Activated T-helper 1 cell treated with anti-CD3 and anti-CD28 coated beads, Interleukin-12 subunit alpha, Interleukin-12 subunit beta, Interleukin-2, Interleukin-4 antibody, amounts not matched to agents 30 ng/mL and 10 ng/mL and 1 ng/mL, durations not matched to agents 14 hours and 24 hours and 36 hours (primary cell): Measurements from ENCODE around the gene GYS2. TPM values are rescaled to one million over a fixed set of nuclear protein-coding genes. Genes with fewer than 3 reads are reported as not detected.

Experiments used
- DNase-seq: peaks from one replicate; pipeline ENCODE4 v3.0.0; 2021; ENCODE audit warnings: low spot score
- H3K27ac Mint-ChIP-seq: one replicate; pipeline ENCODE4 v1.8.0; 2021; ENCODE audit warnings: mild to moderate bottlenecking, mixed read lengths
- H3K27me3 Mint-ChIP-seq: one replicate; pipeline ENCODE4 v1.8.0; 2022; ENCODE audit warnings: mild to moderate bottlenecking, moderate library complexity, mixed read lengths; ENCODE audit not compliant: insufficient read depth
- H3K36me3 Mint-ChIP-seq: one replicate; pipeline ENCODE4 v1.8.0; 2021; ENCODE audit warnings: low read depth, mixed read lengths
- H3K4me1 Mint-ChIP-seq: one replicate; pipeline ENCODE4 v1.8.0; 2021; ENCODE audit warnings: low read depth, mixed read lengths
- H3K4me3 Mint-ChIP-seq: one replicate; pipeline ENCODE4 v1.8.0; 2021; ENCODE audit warnings: mild to moderate bottlenecking, moderate library complexity, mixed read lengths
- H3K9me3 Mint-ChIP-seq: one replicate; pipeline ENCODE4 v1.8.0; 2021; ENCODE audit warnings: mixed read lengths
- intact Hi-C: fragments of 100-400 bp; cut with micrococcal nuclease; formaldehyde crosslinking; loops from one replicate; pipeline ENCODE4 v1.15.1; 2024
- total RNA-seq: library from RNA; stranded (reverse); gene quantifications from 2 replicates; pipeline ENCODE4 v1.2.3, GENCODE V29; 2022

GYS2 gene
- total RNA-seq, 1 donor from 2014 or later, result 0.16 TPM

DNA sequence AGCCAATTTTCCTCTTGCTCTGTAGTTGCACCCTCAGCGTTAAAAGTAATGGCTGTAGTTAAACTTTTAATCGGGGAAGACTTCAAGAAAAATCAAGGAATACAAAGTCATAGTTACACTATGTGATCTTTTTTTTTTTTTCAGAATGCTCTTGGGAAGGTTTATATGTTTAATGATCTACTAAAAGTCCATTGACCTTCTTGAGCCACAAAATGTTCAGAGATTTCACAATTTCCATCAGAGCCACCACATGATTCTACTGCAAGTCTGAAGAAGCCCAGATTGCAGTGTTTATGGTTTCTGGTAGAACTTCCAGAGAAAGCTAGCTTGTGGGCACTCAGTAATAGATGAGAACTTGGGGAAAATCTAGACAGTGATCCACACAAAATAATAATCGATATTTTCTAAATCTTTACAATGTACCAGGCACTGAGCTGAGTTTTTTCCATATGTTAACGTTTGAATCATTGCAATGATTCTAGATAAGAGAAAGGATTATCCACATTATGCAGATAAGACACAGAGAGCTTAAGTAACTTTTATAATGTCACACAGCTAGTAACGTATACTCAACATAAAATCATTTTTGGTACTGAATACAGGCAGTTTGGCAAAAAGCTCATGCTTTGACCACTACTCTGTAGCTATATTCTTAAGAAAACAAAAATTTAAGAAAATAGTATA is 38.3 kb downstream of the GYS2 start:
- Mint-ChIP-seq H3K27ac (no peak overlapping the region), H3K4me3 (no peak overlapping the region), H3K27me3 (no peaks in the 10 kb centered on the region), H3K36me3 (no peaks in the 10 kb centered on the region), H3K4me1 (no peaks in the 10 kb centered on the region), H3K9me3 (no peaks in the 10 kb centered on the region)
- DNase-seq, result no peak
- intact Hi-C loops, result no loop called here

DNA sequence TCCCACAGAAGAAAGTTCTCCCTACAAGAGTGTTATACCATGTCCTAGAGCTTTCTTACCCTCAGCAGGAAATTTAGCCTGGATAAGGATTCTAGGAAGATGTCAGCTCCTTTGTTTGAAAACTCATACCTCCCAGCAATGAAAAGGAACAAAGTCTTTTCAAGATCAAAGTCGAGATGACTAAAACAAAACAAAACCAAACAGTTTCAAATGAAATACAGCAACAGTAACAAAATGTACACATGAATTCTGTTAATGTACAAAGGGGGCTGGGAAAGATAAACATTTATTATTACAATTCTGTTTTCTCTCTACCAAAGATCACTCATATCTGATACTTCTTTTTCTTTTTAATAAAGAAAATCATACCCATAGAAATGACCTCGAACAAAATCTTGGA is 41.8 kb downstream of the GYS2 start:
- H3K27me3 Mint-ChIP-seq, result no peaks in the 10 kb centered on the region
- H3K27ac Mint-ChIP-seq, result no peak overlapping the region
- no peak for DNase-seq
- H3K4me1 Mint-ChIP-seq, result peaks cover 14% of the 10 kb centered on the region
- H3K4me3 Mint-ChIP-seq, result no peak overlapping the region
- no peaks in the 10 kb centered on the region for H3K36me3 Mint-ChIP-seq
- H3K9me3 Mint-ChIP-seq, result no peaks in the 10 kb centered on the region
- intact Hi-C loops, result loop anchor here (5.0 kb wide), 1 partner anchor 54 kb away; no protein-coding TSS in a partner anchor

DNA sequence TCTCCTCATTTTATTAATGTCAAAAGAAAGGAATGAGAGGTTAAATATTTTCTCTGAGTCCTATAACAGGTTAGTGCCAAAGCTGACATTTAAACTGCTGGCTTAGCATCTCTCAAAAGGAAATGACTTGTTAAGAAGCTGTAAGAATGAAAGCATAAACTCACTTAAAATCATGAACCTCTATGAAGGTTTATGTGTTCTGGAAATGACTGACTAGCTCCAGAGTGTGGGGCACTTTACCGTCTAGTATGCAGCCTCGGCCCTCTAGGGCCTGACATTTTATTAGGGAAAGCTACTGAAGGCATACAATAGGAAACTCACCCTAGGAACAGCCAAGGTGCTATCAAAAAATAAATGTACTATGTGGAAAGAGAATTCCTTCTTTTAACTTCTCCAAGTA is 43.5 kb downstream of the GYS2 start:
- H3K4me3 Mint-ChIP-seq, result no peak overlapping the region
- peaks cover 14% of the 10 kb centered on the region for H3K4me1 Mint-ChIP-seq
- H3K27ac Mint-ChIP-seq, result no peak overlapping the region
- H3K36me3 Mint-ChIP-seq, result no peaks in the 10 kb centered on the region
- no peaks in the 10 kb centered on the region for H3K27me3 Mint-ChIP-seq
- H3K9me3 Mint-ChIP-seq, result no peaks in the 10 kb centered on the region
- intact Hi-C loops, result loop anchor here (5.0 kb wide), 1 partner anchor 56 kb away; no protein-coding TSS in a partner anchor
- no peak for DNase-seq

DNA sequence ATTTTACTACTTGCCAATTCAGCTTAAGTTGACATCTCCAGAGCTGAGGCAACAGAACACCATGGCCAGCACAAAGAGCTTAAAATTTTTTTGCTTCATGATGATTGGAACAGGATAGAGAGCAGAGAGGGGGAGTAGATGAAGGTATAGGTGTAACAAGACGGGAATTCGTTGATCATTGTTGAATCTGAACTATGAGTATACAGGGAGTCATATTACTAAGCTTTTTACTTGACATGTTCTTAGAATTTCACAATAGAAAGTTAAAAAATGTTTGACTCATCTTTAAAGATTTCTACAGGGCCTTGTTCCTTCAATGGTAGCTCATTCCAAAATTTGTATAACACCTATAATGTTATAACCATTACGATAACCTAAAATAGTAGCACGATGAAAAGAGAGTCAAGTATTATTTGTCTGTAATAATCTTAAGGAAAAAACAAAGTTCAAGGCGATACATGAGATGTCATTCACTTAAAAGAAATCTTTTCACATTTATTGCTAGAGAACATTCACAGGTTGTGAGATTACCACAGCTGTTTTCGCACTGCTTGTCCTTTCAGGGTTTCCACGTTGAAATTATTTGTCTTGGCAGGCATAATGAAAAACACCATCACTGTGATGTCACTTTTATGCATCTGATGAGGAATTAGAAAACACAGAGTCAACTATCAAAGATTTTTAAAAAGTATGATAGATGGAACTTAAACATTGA is 44.6 kb downstream of the GYS2 start:
- Mint-ChIP-seq H3K9me3 (no peaks in the 10 kb centered on the region), H3K27me3 (no peaks in the 10 kb centered on the region), H3K36me3 (no peaks in the 10 kb centered on the region), H3K4me3 (no peak overlapping the region), H3K27ac (peak overlapping the region; percentile 68), H3K4me1 (peaks cover 14% of the 10 kb centered on the region)
- intact Hi-C loops, result loop anchor here (5.0 kb wide), 1 partner anchor 57 kb away; no protein-coding TSS in a partner anchor
- no peak for DNase-seq

DNA sequence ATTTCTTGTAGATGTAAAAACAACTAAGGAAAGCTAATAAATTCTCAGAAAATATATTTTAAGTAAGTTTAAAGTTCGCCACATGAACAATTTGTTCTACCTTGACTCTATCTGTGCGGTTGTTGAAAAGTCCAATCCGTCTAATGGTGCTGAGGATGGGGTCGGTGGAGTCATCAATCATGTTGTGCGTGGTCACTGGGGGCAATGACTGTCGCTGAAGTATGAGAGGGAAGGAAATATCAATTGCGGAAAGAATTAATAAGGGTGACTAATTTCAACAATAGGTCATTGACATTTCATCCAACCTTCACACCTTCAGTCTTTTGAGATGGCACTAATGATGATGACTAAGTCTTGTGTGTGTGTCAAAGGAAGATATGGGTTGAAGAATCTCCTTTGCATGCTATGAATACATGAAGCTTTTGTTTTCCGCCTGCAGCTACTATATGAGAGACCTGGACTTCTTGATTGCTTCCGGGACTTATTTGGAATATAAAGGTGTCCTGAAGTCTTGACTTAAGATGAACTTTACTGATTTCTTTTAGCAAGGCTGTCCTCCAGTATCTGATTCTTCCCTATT is 46.5 kb downstream of the GYS2 start:
- Mint-ChIP-seq H3K27me3 (no peaks in the 10 kb centered on the region), H3K36me3 (no peaks in the 10 kb centered on the region), H3K4me1 (peaks cover 14% of the 10 kb centered on the region), H3K9me3 (no peaks in the 10 kb centered on the region), H3K27ac (no peak overlapping the region), H3K4me3 (no peak overlapping the region)
- intact Hi-C loops, result no loop called here
- DNase-seq, result no peak

DNA sequence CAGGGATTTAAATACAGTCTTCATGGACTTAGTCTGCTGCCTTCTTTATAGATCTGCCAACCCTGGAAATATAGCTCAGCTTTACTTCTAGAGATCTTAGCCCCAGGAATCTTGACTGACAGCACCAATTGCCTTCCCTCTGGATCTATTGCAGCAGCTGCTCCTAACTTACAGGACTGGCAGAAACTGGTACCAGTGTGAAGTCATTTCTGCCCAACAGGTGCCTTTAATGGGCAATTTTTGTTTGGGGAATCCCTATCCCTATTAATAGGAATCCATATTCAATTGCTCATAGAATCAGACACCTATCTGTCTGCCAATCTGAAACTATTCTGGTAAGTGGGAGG is 51.3 kb downstream of the GYS2 start:
- Mint-ChIP-seq H3K4me3 (no peak overlapping the region), H3K27me3 (no peaks in the 10 kb centered on the region), H3K36me3 (no peaks in the 10 kb centered on the region), H3K27ac (no peak overlapping the region), H3K4me1 (no peaks in the 10 kb centered on the region), H3K9me3 (no peaks in the 10 kb centered on the region)
- DNase-seq, result no peak
- intact Hi-C loops, result no loop called here

DNA sequence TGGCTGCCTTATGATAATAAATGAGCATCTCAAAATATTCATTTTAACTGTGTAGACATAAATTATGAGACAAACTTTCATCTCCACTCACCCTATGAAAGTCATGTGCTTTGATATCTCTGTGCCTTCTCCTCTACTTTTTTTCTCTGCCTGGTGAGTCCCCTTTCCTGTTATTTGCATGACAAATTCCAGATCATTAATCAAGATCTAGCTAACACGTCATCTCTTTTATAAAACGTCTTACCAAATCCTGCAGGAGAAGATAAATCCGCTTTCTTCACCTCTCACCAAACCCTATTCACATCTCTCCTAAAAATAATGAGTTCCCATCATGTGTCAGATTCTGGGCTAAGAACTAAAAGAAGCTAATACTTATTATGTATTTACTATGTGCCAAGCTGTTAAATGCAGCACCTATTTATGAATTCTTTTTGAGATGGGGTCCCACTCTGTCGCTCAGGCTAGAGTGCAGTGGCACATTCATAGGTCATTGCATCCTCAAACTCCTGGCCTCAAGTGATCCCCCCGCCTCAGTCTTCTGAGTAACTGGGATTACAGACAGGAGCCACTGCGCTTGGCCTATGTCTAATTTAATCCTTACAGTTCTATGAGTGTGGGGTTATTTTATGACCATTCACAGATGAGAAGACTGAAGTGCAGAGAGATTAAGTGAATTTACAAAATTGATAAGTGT is 51.9 kb downstream of the GYS2 start:
- H3K27ac Mint-ChIP-seq, result no peak overlapping the region
- intact Hi-C loops, result no loop called here
- H3K4me3 Mint-ChIP-seq, result no peak overlapping the region
- no peaks in the 10 kb centered on the region for H3K9me3 Mint-ChIP-seq
- H3K4me1 Mint-ChIP-seq, result peaks cover 3% of the 10 kb centered on the region
- H3K27me3 Mint-ChIP-seq, result no peaks in the 10 kb centered on the region
- no peaks in the 10 kb centered on the region for H3K36me3 Mint-ChIP-seq
- no peak for DNase-seq

DNA sequence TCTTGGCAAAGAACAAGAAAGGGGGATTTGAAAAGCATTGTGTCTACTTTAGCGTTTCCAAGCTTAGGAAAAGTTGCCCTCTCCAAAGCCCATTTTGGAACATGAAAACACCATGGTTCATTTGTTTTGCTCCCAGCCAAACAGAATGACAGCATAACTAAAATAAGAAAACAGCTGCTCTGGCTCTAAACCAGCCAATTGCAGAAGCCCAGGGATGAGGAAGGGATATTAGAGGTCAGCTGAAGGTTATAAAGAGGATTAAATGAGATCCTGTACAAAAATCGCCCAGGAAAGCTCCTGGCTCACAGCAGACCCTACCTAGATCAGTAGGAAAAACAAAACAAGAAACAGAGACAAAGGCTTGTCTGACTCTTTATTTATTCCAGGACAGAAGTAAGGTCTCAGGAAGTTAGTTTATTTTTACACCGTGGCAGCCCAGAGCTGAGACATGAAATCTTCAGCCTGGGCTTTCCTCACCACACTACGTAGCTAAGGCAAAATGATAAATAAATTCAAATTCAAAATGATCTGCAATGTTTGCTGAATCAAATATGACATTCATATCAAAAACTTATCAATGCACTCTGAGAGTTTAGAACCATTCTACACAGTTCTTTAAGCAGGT is 52.7 kb downstream of the GYS2 start:
- Mint-ChIP-seq H3K27ac (no peak overlapping the region), H3K36me3 (no peaks in the 10 kb centered on the region)

DNA sequence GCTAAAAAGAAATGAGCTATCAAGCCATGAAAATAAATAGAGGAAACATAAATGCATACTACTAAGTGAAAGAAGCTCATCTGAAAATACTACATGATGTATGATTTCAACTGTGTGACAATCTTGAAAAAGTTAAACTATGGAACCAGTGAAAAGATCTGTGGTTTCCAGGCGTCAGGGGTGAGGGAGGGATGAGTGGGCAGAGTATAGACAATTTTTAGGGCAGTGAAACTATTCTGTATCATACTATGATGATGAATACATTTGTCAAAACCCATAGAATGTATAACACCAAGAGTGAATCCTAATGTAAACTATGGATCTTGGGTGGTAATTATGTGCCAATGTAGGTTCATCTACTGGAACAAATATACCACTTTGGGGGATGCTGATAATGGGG is 57.2 kb downstream of the GYS2 start:
- no peak for DNase-seq
- Mint-ChIP-seq H3K4me1 (peaks cover 10% of the 10 kb centered on the region), H3K27me3 (no peaks in the 10 kb centered on the region), H3K9me3 (no peaks in the 10 kb centered on the region), H3K4me3 (no peak overlapping the region), H3K27ac (no peak overlapping the region), H3K36me3 (no peaks in the 10 kb centered on the region)
- intact Hi-C loops, result no loop called here

More for the DNA sequence above, 52.7 kb downstream of the GYS2 start:
- Mint-ChIP-seq H3K4me3 (no peak overlapping the region), H3K27me3 (no peaks in the 10 kb centered on the region), H3K9me3 (no peaks in the 10 kb centered on the region), H3K4me1 (peaks cover 10% of the 10 kb centered on the region)
- no peak for DNase-seq
- intact Hi-C loops, result no loop called here

DNA sequence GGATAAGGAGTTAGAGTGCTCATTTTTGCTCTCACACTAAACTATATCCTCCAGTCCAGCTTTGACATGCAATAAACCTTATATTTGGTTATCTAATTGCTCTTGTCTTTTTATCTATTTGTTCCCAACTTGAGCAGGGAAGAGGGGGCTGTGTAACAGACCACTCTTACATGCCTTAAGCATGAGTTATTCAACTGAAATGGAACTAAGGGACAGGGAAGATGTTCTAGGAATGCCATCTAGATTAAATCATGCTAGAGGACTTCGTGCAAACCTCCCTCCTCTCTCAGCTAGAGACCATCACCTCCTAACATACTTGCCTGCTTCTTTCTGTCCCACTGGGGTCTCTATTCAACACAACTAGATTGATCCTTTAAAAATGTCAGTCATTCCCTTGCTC is 57.9 kb downstream of the GYS2 start:
- H3K36me3 Mint-ChIP-seq, result no peaks in the 10 kb centered on the region
- H3K27ac Mint-ChIP-seq, result no peak overlapping the region
- H3K9me3 Mint-ChIP-seq, result no peaks in the 10 kb centered on the region
- peaks cover 10% of the 10 kb centered on the region for H3K4me1 Mint-ChIP-seq
- H3K27me3 Mint-ChIP-seq, result no peaks in the 10 kb centered on the region
- H3K4me3 Mint-ChIP-seq, result no peak overlapping the region
- DNase-seq, result no peak
- intact Hi-C loops, result no loop called here

DNA sequence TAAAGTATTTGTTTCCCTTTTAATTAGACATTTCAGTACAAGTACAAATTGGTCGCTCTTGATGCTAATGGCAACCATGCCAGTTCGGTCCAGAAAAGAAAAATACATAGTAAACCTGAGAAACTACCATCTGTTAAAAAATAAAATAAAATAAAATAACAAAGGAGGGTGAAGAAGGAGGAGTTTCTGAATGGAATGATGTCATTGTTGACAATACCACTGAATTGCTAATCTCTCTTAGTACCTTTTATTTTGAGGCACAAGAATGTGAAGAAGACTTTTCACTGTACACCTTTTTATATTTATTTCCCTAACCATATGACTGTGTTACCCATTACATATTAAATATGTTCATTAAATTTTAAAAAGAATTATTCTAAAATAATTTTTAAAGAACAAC is 59.1 kb downstream of the GYS2 start:
- Mint-ChIP-seq H3K36me3 (no peaks in the 10 kb centered on the region), H3K4me1 (peaks cover 10% of the 10 kb centered on the region), H3K4me3 (no peak overlapping the region), H3K27me3 (no peaks in the 10 kb centered on the region), H3K9me3 (no peaks in the 10 kb centered on the region), H3K27ac (no peak overlapping the region)
- DNase-seq, result no peak
- intact Hi-C loops, result no loop called here

DNA sequence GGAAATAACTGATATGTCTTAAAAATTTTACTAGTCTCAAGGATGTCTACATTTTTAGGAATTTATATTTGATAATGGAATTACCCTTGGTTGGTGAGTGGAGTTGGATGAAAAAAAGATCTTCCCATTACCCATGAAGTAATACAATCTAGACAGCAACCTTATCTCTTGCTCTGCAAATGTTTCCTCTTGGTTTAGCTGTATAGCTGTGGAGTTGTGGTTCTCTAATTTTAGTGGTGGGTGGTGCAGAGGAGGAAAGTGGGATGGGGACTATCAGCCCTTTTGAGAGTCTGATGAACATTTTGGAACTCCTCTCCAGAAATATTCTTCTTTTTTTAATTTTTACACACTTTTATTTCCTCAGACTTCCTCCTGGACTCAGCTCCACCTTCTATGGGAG is 61.5 kb downstream of the GYS2 start:
- H3K27ac Mint-ChIP-seq, result no peak overlapping the region
- intact Hi-C loops, result no loop called here

More for the DNA sequence above, 61.5 kb downstream of the GYS2 start:
- H3K36me3 Mint-ChIP-seq, result no peaks in the 10 kb centered on the region
- H3K9me3 Mint-ChIP-seq, result no peaks in the 10 kb centered on the region
- H3K4me1 Mint-ChIP-seq, result peaks cover 10% of the 10 kb centered on the region
- no peaks in the 10 kb centered on the region for H3K27me3 Mint-ChIP-seq
- no peak overlapping the region for H3K4me3 Mint-ChIP-seq
- DNase-seq, result no peak
